DND-41 (cell line): ENCODE results near the gene CLK3.

Experiments used
- EZH2 ChIP-seq: IDR thresholded peaks from 3 replicates; pipeline ENCODE4 v1.6.1; 2012; ENCODE audit warnings: borderline replicate concordance, low read depth, mild to moderate bottlenecking, moderate library complexity, low read length, inconsistent platforms; ENCODE audit not compliant: severe bottlenecking
- TF ChIP-seq, protein P1 (sequence below): IDR thresholded peaks from 2 replicates; pipeline ENCODE4 v1.5.1; 2012; ENCODE audit warnings: borderline replicate concordance, low read length, moderate library complexity, mild to moderate bottlenecking; ENCODE audit not compliant: poor library complexity, severe bottlenecking; ENCODE audit errors: extremely low read depth

DNA sequence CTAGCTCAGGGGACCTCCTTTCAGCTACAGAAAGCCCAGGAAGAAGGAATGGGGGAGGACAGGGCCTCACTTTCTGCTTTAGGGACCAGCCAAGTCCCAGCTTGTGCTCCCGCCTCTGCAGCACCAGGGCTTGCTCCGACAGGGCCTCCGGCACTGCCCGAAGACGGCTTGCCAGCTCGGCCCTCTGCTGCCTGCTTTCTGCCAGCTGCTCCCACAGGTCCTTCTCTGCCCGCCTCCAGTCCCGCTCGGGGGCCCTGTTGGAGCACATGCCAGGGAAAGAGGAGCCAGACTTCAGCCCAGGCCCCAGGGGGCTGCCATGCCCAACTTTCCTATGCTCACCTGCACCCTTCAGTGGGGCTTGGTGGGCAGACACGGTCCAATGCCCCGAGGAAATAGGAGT, 4.3 kb upstream of the CLK3 start:
- TF ChIP-seq, protein P1, sequence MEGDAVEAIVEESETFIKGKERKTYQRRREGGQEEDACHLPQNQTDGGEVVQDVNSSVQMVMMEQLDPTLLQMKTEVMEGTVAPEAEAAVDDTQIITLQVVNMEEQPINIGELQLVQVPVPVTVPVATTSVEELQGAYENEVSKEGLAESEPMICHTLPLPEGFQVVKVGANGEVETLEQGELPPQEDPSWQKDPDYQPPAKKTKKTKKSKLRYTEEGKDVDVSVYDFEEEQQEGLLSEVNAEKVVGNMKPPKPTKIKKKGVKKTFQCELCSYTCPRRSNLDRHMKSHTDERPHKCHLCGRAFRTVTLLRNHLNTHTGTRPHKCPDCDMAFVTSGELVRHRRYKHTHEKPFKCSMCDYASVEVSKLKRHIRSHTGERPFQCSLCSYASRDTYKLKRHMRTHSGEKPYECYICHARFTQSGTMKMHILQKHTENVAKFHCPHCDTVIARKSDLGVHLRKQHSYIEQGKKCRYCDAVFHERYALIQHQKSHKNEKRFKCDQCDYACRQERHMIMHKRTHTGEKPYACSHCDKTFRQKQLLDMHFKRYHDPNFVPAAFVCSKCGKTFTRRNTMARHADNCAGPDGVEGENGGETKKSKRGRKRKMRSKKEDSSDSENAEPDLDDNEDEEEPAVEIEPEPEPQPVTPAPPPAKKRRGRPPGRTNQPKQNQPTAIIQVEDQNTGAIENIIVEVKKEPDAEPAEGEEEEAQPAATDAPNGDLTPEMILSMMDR, result no peak
- no peak for TF ChIP-seq EZH2
